GM12878 (cell line): ENCODE measurements around the gene CYP2A7. TPM values are rescaled to one million over a fixed set of nuclear protein-coding genes. Genes with fewer than 3 reads are reported as not detected.
A peak's percentile ranks its signal among the peaks of the same experiment; 100 is the strongest.
"Not testable (repeated sequence)": the region's sequence is repeated elsewhere in the genome, so short reads cannot be mapped to it uniquely, and the experiment has no call there.

Experiments used
- ATAC-seq: fragments of 200-7000 bp; cut with Tn5 transposase; 3 replicates; pipeline ENCODE4 v1.9.1; 2020; ENCODE audit warnings: mild to moderate bottlenecking, moderate library complexity
- BruUV-seq: library from RNA; stranded (reverse); fragments of 400-500 nt; replicated peaks from 2 replicates; lab custom pipeline; 2021; lab: Mats Ljungman, UMichigan
- CTCF ChIA-PET: fragments of 300-600 bp; sonication (Branson Sonifier 250); formaldehyde crosslinking; extraction: SDS; loops from one replicate; lab custom pipeline; 2021; ENCODE audit warnings: inconsistent platforms; lab: Yijun Ruan, JAX
- POLR2A ChIA-PET: fragments of 350-600 bp; formaldehyde crosslinking; extraction: SDS; loops from one replicate; lab custom pipeline; 2021; ENCODE audit warnings: inconsistent platforms; lab: Charles Lee
- RAD21 ChIA-PET: fragments of 300-600 bp; sonication (Branson Sonifier 250); formaldehyde crosslinking; loops from one replicate; lab custom pipeline; 2023; ENCODE audit warnings: antibody characterized with exemption; ENCODE audit not compliant: unreplicated experiment; lab: Charles Lee
- SMC1A ChIA-PET: fragments of 300-600 bp; sonication (Branson Sonifier 250); formaldehyde crosslinking; loops from one replicate; lab custom pipeline; 2023; ENCODE audit not compliant: unreplicated experiment, uncharacterized antibody; lab: Charles Lee
- DNase-seq: peaks from one replicate; pipeline ENCODE4 v3.0.0-alpha.2; 2011; ENCODE audit warnings: low read depth, low spot score
- FAIRE-seq: peaks from 3 replicates; lab custom pipeline; 2011; peaks lifted over from hg19 to GRCh38; lab: Jason Lieb, UNC
- H2AFZ ChIP-seq: 2 replicates; pipeline ENCODE4 v1.6.0; 2011; ENCODE audit warnings: low read depth, low read length, control low read depth; ENCODE audit not compliant: control insufficient read depth
- H3K27ac ChIP-seq: 2 replicates; pipeline ENCODE4 v1.5.1; 2011; ENCODE audit warnings: control low read depth; ENCODE audit not compliant: control insufficient read depth, insufficient read depth
- H3K27me3 ChIP-seq, 2 experiments: replicated peaks in 1 of 2; 2 replicates each; pipeline versions ENCODE4 v1.6.0 to v1.6.1; 2011; ENCODE audit warnings: low read length in 1 of 2; ENCODE audit not compliant: control insufficient read depth in 2 of 2, insufficient read depth in 2 of 2
- H3K36me3 ChIP-seq, 2 experiments: 2 replicates each; pipeline ENCODE4 v1.5.1; 2011; ENCODE audit warnings: low read length in 1 of 2; ENCODE audit not compliant: control insufficient read depth in 2 of 2, insufficient read depth in 2 of 2
- H3K4me1 ChIP-seq: 2 replicates; pipeline ENCODE4 v1.6.1; 2011; ENCODE audit warnings: mild to moderate bottlenecking, low read length, moderate library complexity, mixed read lengths; ENCODE audit not compliant: control insufficient read depth, insufficient read depth
- H3K4me2 ChIP-seq: 2 replicates; pipeline ENCODE4 v1.6.0; 2011; ENCODE audit warnings: control low read depth; ENCODE audit not compliant: control insufficient read depth, insufficient read depth
- H3K4me3 ChIP-seq: fragments of 200-600 bp; sonication (generic); 2 replicates; pipeline ENCODE4 v1.5.1; 2016
- H3K79me2 ChIP-seq: 2 replicates; pipeline ENCODE4 v1.6.0; 2011; ENCODE audit warnings: low read length; ENCODE audit not compliant: control insufficient read depth, insufficient read depth
- H3K9ac ChIP-seq: 2 replicates; pipeline ENCODE4 v1.8.0; 2011; ENCODE audit warnings: low read length, control low read depth, mixed read lengths; ENCODE audit not compliant: control insufficient read depth, insufficient read depth
- H3K9me3 ChIP-seq: replicated peaks from 3 replicates; pipeline ENCODE4 v1.5.1; 2011; ENCODE audit warnings: mild to moderate bottlenecking, low read length; ENCODE audit not compliant: control insufficient read depth, insufficient read depth
- H4K20me1 ChIP-seq: 2 replicates; pipeline ENCODE4 v1.6.0; 2011; ENCODE audit not compliant: control insufficient read depth, insufficient read depth
- WGBS: methylation state at CpG from one replicate; pipeline ENCODE4 v1.1.6; 2016; ENCODE audit warnings: low lambda C conversion rate; ENCODE audit not compliant: insufficient replicate concordance, insufficient coverage; ENCODE audit errors: missing lambda C conversion rate; 5-methylcytosine and 5-hydroxymethylcytosine counted together
- in situ Hi-C: fragments of 300-500 bp; cut with MboI; formaldehyde crosslinking; loops from 9 replicates; pipeline ENCODE4 v1.14.3; 2018; ENCODE audit warnings: mixed read lengths
- intact Hi-C: fragments of 100-400 bp; cut with micrococcal nuclease; formaldehyde crosslinking; loops from one replicate; pipeline ENCODE4 v1.14.2; 2022; ENCODE audit not compliant: unreplicated experiment
- polyA plus RNA-seq, 11 experiments: library from polyadenylated mRNA; depleted of rRNA in 4 of 11; unstranded in 6 of 11; stranded (reverse) in 5 of 11; fragments of >200 nt; fragmentation: Nextera tagmentation in 4 of 11; fragmentation: Illumina TruSeq in 1 of 11; extraction: Ambion mirVana in 4 of 11; extraction: Trizol in 1 of 11; gene quantifications; 1 replicate in 1 of 11; 2 replicates in 10 of 11; pipeline versions ENCODE4 v1.2.1 to v1.2.3, GENCODE V29; 2011 to 2016; ENCODE audit warnings: inconsistent platforms in 2 of 11, missing spikeins in 2 of 11, low read depth in 1 of 11
- total RNA-seq, 4 experiments: library from RNA; depleted of rRNA in 3 of 4; stranded (reverse); fragments of >200 nt in 3 of 4; fragmentation: Illumina TruSeq in 1 of 4; extraction: Trizol in 1 of 4; gene quantifications; 2 replicates each; pipeline versions ENCODE4 v1.2.1 to v1.2.3, GENCODE V29; 2013 to 2021

CYP2A7 gene
- total and polyA plus RNA-seq, 10 of the 15 experiments (the other 5 are each of a cell fraction or from before 2014, with no cell fraction given), result not detected

GRCh38 chr19:40850277-40850676 is 31.8 kb downstream of the CYP2A7 start, which contains the start of gene CYP2A6:
TSS of gene CYP2A6 (minus strand) at chr19:40850447. CDS start at chr19:40850426, 21 bp downstream.
- 39% methylated on average over 3 of the region's 3 CpGs for WGBS
- H3K79me2 ChIP-seq, POLR2A ChIA-PET, FAIRE-seq, H3K36me3 ChIP-seq, CTCF ChIA-PET, DNase-seq, H3K4me2 ChIP-seq, H2AFZ ChIP-seq, RAD21 ChIA-PET, H3K4me3 ChIP-seq, H3K9ac ChIP-seq, intact Hi-C loops, ATAC-seq, H3K4me1 ChIP-seq, H3K27me3 ChIP-seq, SMC1A ChIA-PET, in situ Hi-C loops, H3K27ac ChIP-seq, BruUV-seq, H4K20me1 ChIP-seq, H3K9me3 ChIP-seq: not testable (repeated sequence)

- 56% methylated on average over 6 of the region's 8 CpGs for WGBS
Observed at GRCh38 chr19:40846722-40847121, 35.3 kb downstream of the CYP2A7 start.

GRCh38 chr19:40843653-40844052 is 38.4 kb downstream of the CYP2A7 start:
- RAD21 ChIA-PET, H4K20me1 ChIP-seq, H3K9me3 ChIP-seq, H3K36me3 ChIP-seq, intact Hi-C loops, DNase-seq, POLR2A ChIA-PET, H3K4me1 ChIP-seq, H3K4me3 ChIP-seq, H3K79me2 ChIP-seq, SMC1A ChIA-PET, H3K9ac ChIP-seq, H3K27me3 ChIP-seq, in situ Hi-C loops, FAIRE-seq, BruUV-seq, H3K27ac ChIP-seq: not testable (repeated sequence)
- WGBS, result 7% methylated on average over 14 of the region's 19 CpGs
- peak overlapping the region; percentile 17; the same call in 1 of the 2 replicates for H2AFZ ChIP-seq
- peak; percentile 57 for ATAC-seq
- 0 out of 2 replicates have a peak overlapping the region, but pooled peaks have one; percentile 42 for H3K4me2 ChIP-seq
- CTCF ChIA-PET, result interaction anchor here (1.2 kb wide), 1 partner anchor 22 kb away, joined by 3 read pairs; no protein-coding TSS in a partner anchor

More at GRCh38 chr19:40846722-40847121, 35.3 kb downstream of the CYP2A7 start:
- H3K4me1 ChIP-seq, H3K27me3 ChIP-seq, FAIRE-seq, H4K20me1 ChIP-seq, BruUV-seq, H3K4me3 ChIP-seq, ATAC-seq, H3K9ac ChIP-seq, H3K36me3 ChIP-seq, H3K27ac ChIP-seq, intact Hi-C loops, H2AFZ ChIP-seq, SMC1A ChIA-PET, H3K9me3 ChIP-seq, DNase-seq, in situ Hi-C loops, H3K79me2 ChIP-seq, RAD21 ChIA-PET, H3K4me2 ChIP-seq, CTCF ChIA-PET, POLR2A ChIA-PET: not testable (repeated sequence)

GRCh38 chr19:40842997-40843652 is 38.9 kb downstream of the CYP2A7 start:
- FAIRE-seq, SMC1A ChIA-PET, H4K20me1 ChIP-seq, in situ Hi-C loops, DNase-seq, H3K4me1 ChIP-seq, intact Hi-C loops, H3K27ac ChIP-seq, BruUV-seq, POLR2A ChIA-PET, H3K27me3 ChIP-seq, ATAC-seq, H3K9me3 ChIP-seq, H3K79me2 ChIP-seq, RAD21 ChIA-PET, H3K36me3 ChIP-seq, H3K4me3 ChIP-seq, H3K9ac ChIP-seq: not testable (repeated sequence)
- Histone ChIP-seq H2AFZ (peak overlapping the region; percentile 17; the same call in 1 of the 2 replicates), H3K4me2 (0 out of 2 replicates have a peak overlapping the region, but pooled peaks have one; percentile 42)
- CTCF ChIA-PET, result interaction anchor here (0.8 kb wide), 1 partner anchor 11 kb away, joined by 3 read pairs; no protein-coding TSS in a partner anchor
- 10% methylated on average over 8 of the region's 12 CpGs for whole genome bisulfite sequencing
